IPS-18a (cell line): ENCODE results near the gene CHST1.

ENCODE experiments used
- H3K27ac ChIP-seq: one replicate; pipeline ENCODE4 v1.5.1; 2013; ENCODE audit warnings: low read length
- H3K27me3 ChIP-seq: one replicate; pipeline ENCODE4 v1.6.1; 2013; ENCODE audit warnings: mild to moderate bottlenecking, low read length; ENCODE audit not compliant: control insufficient read depth, insufficient read depth
- H3K36me3 ChIP-seq: one replicate; pipeline ENCODE4 v1.6.1; 2013; ENCODE audit warnings: low read depth, low read length; ENCODE audit not compliant: control insufficient read depth
- H3K4me1 ChIP-seq: one replicate; pipeline ENCODE4 v1.6.1; 2013; ENCODE audit warnings: low read depth, low read length; ENCODE audit not compliant: control insufficient read depth
- H3K4me3 ChIP-seq: one replicate; pipeline ENCODE4 v1.5.1; 2013; ENCODE audit warnings: low read length
- H3K9ac ChIP-seq: one replicate; pipeline ENCODE4 v1.6.1; 2013; ENCODE audit warnings: mild to moderate bottlenecking, low read length, moderate library complexity
- H3K9me3 ChIP-seq: one replicate; pipeline ENCODE4 v1.6.1; 2013; ENCODE audit warnings: low read depth, low read length; ENCODE audit not compliant: control insufficient read depth

CHST1 gene

DNA sequence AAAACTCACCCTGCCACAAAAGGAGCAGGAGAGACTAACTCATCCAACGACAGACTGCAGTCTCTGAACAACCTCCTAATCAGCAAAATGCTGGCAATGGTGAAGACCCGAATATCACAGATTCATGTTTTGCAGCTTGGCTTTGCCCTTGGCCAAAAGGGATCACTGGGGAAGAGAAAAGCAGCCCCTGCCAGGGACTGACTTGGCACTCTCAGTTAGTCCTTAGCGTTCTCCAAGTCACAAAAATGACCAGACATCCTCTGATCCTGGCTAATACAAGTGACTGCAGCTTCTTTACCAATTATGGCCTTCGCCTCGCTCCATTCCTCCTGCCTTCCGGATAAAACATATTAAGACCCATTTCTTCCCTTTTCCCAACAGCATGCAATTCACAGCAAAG lies 22.4 kb upstream of the CHST1 start:
- Histone ChIP-seq H3K27ac (no peak overlapping the region), H3K9ac (no peak overlapping the region), H3K9me3 (no peaks in the 10 kb centered on the region), H3K4me3 (no peak overlapping the region), H3K27me3 (no peaks in the 10 kb centered on the region), H3K4me1 (peaks cover 6% of the 10 kb centered on the region), H3K36me3 (no peaks in the 10 kb centered on the region)

DNA sequence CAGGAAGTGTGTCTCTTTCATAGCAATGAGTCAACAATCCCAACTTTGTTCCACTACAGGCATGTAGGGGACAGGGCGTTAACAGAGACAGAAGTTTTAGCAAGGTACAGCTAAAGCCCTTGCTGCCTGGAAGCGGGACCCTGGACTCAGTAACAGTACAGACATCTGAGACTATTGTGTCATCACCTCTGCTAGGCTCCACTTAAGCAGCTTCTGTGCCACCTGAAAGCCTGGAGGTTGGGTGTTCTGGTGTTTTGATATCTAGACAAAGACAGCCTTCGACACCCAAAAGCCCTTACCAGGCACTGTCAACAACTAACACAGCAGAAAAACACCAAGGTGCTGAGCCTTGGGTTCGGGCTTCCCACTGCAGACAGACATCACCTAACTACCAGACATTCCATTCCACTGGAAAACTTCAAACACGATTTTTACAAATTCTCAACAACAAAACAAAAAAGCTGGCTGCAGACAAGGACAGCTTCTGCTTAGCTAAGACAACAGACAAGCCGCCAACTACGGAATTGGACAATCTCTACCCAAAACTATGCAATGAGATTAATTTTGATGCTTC lies 20.6 kb upstream of the CHST1 start:
- Histone ChIP-seq H3K9ac (no peak overlapping the region), H3K36me3 (no peaks in the 10 kb centered on the region), H3K4me3 (no peak overlapping the region), H3K4me1 (peaks cover 6% of the 10 kb centered on the region), H3K9me3 (no peaks in the 10 kb centered on the region), H3K27me3 (no peaks in the 10 kb centered on the region), H3K27ac (no peak overlapping the region)

DNA sequence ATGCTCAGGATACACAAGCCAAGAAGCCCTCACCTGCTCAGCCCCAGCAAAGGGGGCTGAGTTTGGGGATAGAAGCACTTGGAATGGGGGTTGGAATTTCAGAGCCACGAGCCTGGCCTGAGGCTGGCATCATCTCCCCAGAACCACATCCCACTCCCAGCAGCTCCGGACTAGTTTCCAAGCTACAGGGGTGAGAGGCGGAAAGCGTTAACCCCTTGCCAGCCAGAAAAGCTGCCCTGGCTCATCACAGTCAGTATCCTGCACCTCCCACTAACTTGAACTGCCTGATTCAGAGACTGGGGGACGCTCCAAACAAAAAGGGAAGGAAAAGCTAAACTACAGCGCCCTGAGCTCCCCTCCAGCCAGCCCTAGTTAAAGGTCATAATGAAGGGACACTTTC lies 19.0 kb upstream of the CHST1 start:
- Histone ChIP-seq H3K4me1 (peaks cover 6% of the 10 kb centered on the region), H3K27me3 (no peaks in the 10 kb centered on the region), H3K4me3 (no peak overlapping the region)

DNA sequence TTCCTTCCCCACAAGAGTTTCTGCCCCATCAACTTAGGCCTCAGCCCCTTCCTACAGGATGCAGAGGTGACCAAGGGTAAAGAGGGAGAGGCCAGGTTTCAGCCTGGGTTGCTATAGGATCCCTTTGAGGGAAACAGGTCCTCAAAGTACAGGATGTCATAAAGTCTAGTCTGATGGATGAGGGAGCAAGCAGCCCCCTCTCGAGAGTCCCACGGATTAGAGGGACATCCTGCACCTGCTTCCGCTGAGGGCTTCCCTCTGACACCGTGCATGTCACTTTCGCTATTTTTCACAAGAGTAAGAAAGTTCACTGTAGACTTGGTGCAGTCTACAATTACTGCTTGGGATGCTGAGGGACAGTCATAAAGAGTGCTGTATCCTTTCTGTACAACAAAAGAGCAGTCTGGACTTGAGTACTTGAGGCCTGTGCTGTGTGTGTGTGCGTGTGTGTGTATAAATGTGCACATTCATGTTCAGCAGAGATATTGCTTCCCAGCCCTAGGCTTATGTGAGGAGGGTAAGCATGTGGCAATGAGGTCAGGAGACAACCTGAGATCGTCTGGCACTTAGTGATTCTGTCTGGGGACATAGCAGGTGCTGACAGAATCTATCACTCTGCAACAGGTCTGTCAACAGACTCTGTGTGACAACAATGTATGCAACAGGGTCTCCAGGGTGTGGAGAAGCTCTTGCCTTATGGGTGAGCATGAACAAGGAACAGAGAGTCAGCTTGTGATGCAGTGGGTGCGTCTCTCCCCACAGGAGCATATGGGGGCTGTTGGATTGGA lies 18.0 kb upstream of the CHST1 start:
- Histone ChIP-seq H3K9ac (no peak overlapping the region), H3K9me3 (no peaks in the 10 kb centered on the region), H3K36me3 (no peaks in the 10 kb centered on the region), H3K27ac (no peak overlapping the region), H3K27me3 (no peaks in the 10 kb centered on the region), H3K4me1 (peaks cover 6% of the 10 kb centered on the region), H3K4me3 (no peak overlapping the region)

More for the DNA sequence above, 19.0 kb upstream of the CHST1 start:
- no peaks in the 10 kb centered on the region for H3K36me3 ChIP-seq
- H3K9ac ChIP-seq = no peak overlapping the region
- no peak overlapping the region for H3K27ac ChIP-seq
- no peaks in the 10 kb centered on the region for H3K9me3 ChIP-seq

DNA sequence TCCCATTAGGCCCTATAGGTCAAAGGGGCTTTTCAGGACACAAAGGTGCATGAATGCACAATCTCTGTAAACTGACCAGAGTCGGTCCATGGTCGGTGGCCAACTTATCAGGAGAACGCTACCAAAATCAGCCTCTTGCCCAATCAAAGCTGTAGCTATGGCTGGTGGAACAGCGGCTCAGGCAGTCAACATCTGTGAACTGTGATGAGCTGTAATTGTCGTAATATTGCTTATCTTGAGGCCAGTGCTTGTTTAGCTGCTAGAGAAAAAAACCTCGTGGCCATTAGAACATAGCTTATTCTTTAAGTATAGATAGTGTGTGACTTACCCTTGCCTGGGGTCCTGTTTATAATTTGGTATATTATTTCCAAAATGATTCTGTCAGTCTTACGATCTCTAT lies 14.4 kb upstream of the CHST1 start:
- Histone ChIP-seq H3K27ac (no peak overlapping the region), H3K4me1 (peaks cover 11% of the 10 kb centered on the region), H3K36me3 (no peaks in the 10 kb centered on the region), H3K4me3 (no peak overlapping the region), H3K27me3 (no peaks in the 10 kb centered on the region), H3K9me3 (no peaks in the 10 kb centered on the region), H3K9ac (no peak overlapping the region)

DNA sequence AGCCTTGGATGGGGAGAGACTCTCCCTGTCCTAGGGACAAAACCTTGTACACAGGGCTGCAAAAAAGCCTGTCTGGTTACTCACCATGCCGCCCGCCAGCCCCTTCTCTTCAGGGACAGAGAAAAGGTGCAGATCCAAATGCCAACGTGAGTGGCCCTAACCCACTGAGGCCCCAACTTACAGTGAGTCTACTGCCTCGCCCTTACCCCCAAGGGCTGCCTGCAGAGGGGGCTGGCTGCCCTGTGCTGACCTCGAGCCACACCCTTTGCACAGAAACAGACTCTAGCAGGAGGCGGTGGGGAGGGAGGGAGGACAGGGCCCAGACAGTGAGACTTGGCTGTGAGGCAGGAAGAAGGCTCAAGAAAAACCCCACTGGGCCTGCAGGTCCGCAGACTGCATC lies 13.6 kb upstream of the CHST1 start:
- Histone ChIP-seq H3K4me1 (peaks cover 4% of the 10 kb centered on the region), H3K4me3 (no peak overlapping the region), H3K9ac (no peak overlapping the region), H3K27me3 (no peaks in the 10 kb centered on the region), H3K36me3 (no peaks in the 10 kb centered on the region), H3K9me3 (no peaks in the 10 kb centered on the region), H3K27ac (no peak overlapping the region)

DNA sequence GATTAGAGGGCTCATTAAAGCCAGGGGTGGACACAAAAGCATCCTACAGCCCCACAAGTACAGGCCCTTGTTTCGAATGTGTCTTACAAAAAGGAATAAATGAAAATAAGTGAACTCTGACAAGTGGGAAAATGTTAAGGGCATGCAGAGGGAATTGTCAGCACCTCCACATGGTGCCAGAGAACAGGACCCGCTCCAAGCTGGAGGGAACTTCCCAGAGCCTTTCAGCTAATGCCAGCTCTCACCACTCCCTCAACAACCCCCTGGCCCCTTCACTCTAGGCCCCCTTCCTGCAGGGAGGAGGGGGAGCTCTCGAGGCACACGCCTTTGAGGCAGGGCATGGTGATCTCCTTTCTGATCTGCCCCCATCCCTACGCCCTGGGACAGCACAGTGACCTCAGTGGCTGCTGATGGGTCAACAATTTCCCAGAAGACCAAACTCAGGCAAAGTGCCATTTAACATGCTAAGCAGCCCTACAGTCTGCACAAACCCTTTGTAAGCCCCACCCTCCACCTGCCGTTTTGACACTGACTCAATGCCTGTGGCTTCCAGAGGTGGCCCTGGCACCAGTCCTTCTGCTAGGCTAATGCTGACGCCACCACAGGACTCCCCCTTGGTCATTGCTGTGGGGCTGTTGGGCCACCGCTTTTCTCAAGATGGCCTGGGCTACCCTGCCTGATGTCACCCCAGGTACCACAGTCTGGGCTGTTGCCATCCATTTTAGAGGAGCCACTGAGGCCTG lies 12.5 kb upstream of the CHST1 start:
- Histone ChIP-seq H3K36me3 (no peaks in the 10 kb centered on the region), H3K4me1 (peaks cover 4% of the 10 kb centered on the region), H3K4me3 (no peak overlapping the region), H3K9me3 (no peaks in the 10 kb centered on the region), H3K9ac (no peak overlapping the region), H3K27me3 (no peaks in the 10 kb centered on the region), H3K27ac (no peak overlapping the region)

DNA sequence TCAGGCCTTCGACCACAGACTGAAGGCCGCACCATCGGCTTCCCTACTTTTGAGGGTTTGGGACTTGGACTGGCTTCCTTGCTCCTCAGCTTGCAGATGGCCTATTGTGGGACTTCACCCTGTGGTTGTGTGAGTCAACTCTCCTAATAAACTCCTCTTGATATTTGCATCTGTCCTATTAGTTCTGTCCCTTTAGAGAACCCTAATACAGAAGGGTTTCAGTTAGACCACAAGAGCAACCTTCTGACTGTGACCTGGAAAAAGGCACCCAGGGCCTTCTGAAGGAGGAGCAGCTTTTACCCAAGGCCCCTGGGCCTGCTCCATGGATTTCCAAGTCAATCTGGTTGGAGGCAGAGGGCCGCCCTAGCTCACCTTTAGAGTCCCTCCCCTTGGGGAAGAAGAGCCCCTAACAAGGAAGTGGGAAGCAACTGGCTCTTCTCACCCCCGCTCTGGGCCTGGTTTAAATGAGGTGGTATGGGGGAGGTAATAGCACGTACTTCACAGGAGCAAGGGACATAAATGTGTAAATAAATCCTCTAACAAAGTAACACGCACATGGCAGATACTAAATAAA lies 11.2 kb upstream of the CHST1 start:
- Histone ChIP-seq H3K27me3 (no peaks in the 10 kb centered on the region), H3K9ac (no peak overlapping the region), H3K4me3 (no peak overlapping the region), H3K4me1 (peaks cover 4% of the 10 kb centered on the region), H3K9me3 (no peaks in the 10 kb centered on the region), H3K27ac (no peak overlapping the region), H3K36me3 (no peaks in the 10 kb centered on the region)

DNA sequence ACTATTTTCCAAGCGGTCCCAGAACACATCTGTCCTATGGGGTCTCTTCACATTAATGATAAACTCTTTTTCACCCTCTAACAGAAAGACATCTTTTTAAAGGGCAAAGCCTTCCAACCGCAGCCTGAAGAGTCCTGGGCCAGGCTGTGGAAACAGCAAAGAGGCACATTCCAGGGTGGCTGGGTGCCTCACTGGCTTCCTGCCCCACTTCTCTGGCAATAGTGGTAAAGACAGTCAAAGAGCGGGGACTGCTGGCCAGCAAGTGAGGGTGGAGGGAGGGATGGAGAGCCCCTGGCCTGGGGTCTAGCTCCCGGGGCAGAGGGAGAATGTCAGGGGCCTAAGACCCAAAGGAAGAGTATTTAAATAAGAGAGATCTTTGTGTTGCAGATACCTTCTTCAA lies 10.2 kb upstream of the CHST1 start:
- H3K4me1 ChIP-seq = peaks cover 4% of the 10 kb centered on the region
- no peak overlapping the region for H3K27ac ChIP-seq
- no peaks in the 10 kb centered on the region for H3K36me3 ChIP-seq
- H3K4me3 ChIP-seq = no peak overlapping the region
- H3K9ac ChIP-seq = no peak overlapping the region
- H3K27me3 ChIP-seq = no peaks in the 10 kb centered on the region
- no peaks in the 10 kb centered on the region for H3K9me3 ChIP-seq

DNA sequence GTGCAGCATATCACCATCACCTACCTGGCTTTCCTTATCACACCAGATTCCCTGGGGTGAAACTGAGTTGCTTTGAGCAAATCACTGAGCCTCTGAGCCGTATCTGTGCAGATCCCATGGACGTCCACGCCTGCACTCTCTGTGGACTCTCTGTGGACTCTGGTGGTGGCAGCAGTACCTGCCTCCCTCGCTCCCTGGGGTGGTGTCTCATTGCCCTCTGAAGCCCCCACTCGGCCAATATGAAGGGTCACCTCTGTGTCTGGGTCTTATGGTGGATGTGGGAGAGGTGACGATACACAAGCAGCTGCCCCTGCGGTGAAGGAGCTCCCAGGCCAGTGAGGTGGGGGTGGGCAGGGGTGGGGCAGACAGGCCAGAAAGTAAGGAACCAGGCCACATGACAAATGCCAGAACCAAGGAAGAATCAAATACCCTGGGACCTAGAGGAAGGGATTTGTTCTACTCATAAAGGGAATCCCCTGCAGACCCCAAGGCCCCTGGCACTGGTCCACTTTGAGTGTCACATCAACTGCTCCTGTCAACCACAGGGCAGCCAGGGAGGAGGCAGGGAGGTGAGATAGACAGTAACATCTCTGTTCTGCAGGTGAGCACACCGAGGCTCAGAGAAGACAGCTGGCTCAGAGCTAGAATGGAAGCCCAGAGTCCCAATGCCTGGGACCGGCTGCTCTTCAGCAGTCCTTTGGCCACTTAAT lies 9.2 kb upstream of the CHST1 start:
- H3K4me1 ChIP-seq = peaks cover 4% of the 10 kb centered on the region
- no peaks in the 10 kb centered on the region for H3K36me3 ChIP-seq
- no peak overlapping the region for H3K4me3 ChIP-seq
- H3K9me3 ChIP-seq = no peaks in the 10 kb centered on the region
- no peak overlapping the region for H3K27ac ChIP-seq
- no peaks in the 10 kb centered on the region for H3K27me3 ChIP-seq
- no peak overlapping the region for H3K9ac ChIP-seq

DNA sequence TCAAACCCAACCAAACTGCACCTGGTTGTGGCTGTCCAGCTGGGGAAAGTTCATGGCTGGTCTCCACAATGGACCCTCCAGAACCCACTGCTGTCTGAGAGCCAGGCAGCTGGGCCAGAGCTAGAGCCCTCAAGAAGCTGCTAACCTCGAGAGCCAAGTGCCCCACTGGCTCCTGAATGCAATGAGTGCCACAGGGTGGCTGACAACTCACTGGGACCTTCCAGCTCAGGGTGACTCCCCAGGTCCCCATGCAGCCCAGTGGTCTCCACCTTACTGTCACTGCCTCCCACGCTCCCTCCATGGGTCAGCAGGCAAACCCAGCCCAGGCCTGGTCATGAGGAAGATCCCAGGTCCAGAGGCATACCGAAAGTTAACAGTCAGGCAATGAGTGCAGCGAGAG lies 8.0 kb upstream of the CHST1 start:
- no peaks in the 10 kb centered on the region for H3K27me3 ChIP-seq
- H3K36me3 ChIP-seq = no peaks in the 10 kb centered on the region
- H3K9me3 ChIP-seq = no peaks in the 10 kb centered on the region
- H3K27ac ChIP-seq = no peak overlapping the region
- no peak overlapping the region for H3K9ac ChIP-seq
- no peak overlapping the region for H3K4me3 ChIP-seq
- peaks cover 4% of the 10 kb centered on the region for H3K4me1 ChIP-seq
